Raji (cell line): ENCODE results near the gene CYBRD1.

Experiments
- POLR2A ChIP-seq: IDR thresholded peaks from 2 replicates; pipeline ENCODE4 v1.6.1; 2011; ENCODE audit warnings: low read depth, low read length, control low read depth; ENCODE audit not compliant: insufficient read depth

Gene CYBRD1

GRCh38 chr2:171522052-171522787 lies at the start of gene CYBRD1:
TSS of gene CYBRD1 (plus strand) at chr2:171522474. CDS start at chr2:171522546, 72 bp downstream.
- TF ChIP-seq POLR2A: no peak

GRCh38 chr2:171475979-171476378 lies 46.3 kb upstream of the CYBRD1 start:
- TF ChIP-seq POLR2A: no peak

GRCh38 chr2:171478345-171478744 lies 43.9 kb upstream of the CYBRD1 start:
- TF ChIP-seq POLR2A: no peak

GRCh38 chr2:171479154-171479814 lies 43.0 kb upstream of the CYBRD1 start:
- TF ChIP-seq POLR2A: no peak

GRCh38 chr2:171480908-171481307 lies 41.4 kb upstream of the CYBRD1 start:
- TF ChIP-seq POLR2A: no peak

- TF ChIP-seq POLR2A: no peak
Measured at GRCh38 chr2:171482308-171482707, 40.0 kb upstream of the CYBRD1 start.

- no peak for TF ChIP-seq POLR2A
Measured at GRCh38 chr2:171482877-171483276, 39.4 kb upstream of the CYBRD1 start.

- TF ChIP-seq POLR2A: no peak
Measured at GRCh38 chr2:171483793-171484192, 38.5 kb upstream of the CYBRD1 start.

- no peak for TF ChIP-seq POLR2A
Measured at GRCh38 chr2:171485116-171485515, 37.2 kb upstream of the CYBRD1 start.

GRCh38 chr2:171487201-171487600 lies 35.1 kb upstream of the CYBRD1 start:
- no peak for TF ChIP-seq POLR2A

- no peak for TF ChIP-seq POLR2A
Measured at GRCh38 chr2:171487803-171488259, 34.4 kb upstream of the CYBRD1 start.

- no peak for TF ChIP-seq POLR2A
Measured at GRCh38 chr2:171490577-171490976, 31.7 kb upstream of the CYBRD1 start.

GRCh38 chr2:171491292-171491691 lies 31.0 kb upstream of the CYBRD1 start:
- TF ChIP-seq POLR2A: no peak

GRCh38 chr2:171492664-171493063 lies 29.6 kb upstream of the CYBRD1 start:
- no peak for TF ChIP-seq POLR2A

GRCh38 chr2:171505374-171505773 lies 16.9 kb upstream of the CYBRD1 start:
- TF ChIP-seq POLR2A: no peak

GRCh38 chr2:171509945-171510731 lies 12.1 kb upstream of the CYBRD1 start:
- TF ChIP-seq POLR2A: no peak

- no peak for TF ChIP-seq POLR2A
Measured at GRCh38 chr2:171512014-171512413, 10.3 kb upstream of the CYBRD1 start.
